OCI-LY7 (cell line): ENCODE measurements around the gene KRTAP27-1.

Experiments used
- CTCF ChIP-seq: fragments of 200-600 bp; sonication (generic); conservative IDR thresholded peaks from 2 replicates; pipeline ENCODE4 v1.5.1; 2014; ENCODE audit warnings: mild to moderate bottlenecking, antibody characterized with exemption, low read length, moderate library complexity, mixed read lengths
- EZH2phosphoT487 ChIP-seq: fragments of 200-600 bp; sonication (generic); IDR thresholded peaks from 2 replicates; pipeline ENCODE4 v1.6.1; 2018; ENCODE audit warnings: low read depth, borderline replicate concordance, mild to moderate bottlenecking, mixed run types, antibody characterized with exemption, low read length, moderate library complexity, mixed read lengths

- no peak for TF ChIP-seq CTCF
- no peak for TF ChIP-seq EZH2phosphoT487
These were observed 48.3 kb downstream of the KRTAP27-1 start, which contains the start of gene KRTAP25-1 for GRCh38 chr21:30289215-30289614.
